Neutrophil (primary cell): Measurements from ENCODE around the gene ANKRD44.
A peak's percentile ranks its signal among the peaks of the same experiment; 100 is the strongest.

Experiments used
- H3K27ac ChIP-seq: fragments of 200-600 bp; sonication (generic); 2 replicates; pipeline ENCODE4 v1.5.1; 2016; ENCODE audit warnings: mild to moderate bottlenecking, moderate library complexity
- H3K27me3 ChIP-seq: fragments of 200-600 bp; sonication (generic); 2 replicates; pipeline ENCODE4 v1.6.0; 2016; ENCODE audit warnings: mild to moderate bottlenecking
- H3K36me3 ChIP-seq: fragments of 200-600 bp; sonication (generic); 2 replicates; pipeline ENCODE4 v1.5.1; 2017
- H3K4me1 ChIP-seq, 2 experiments: fragments of 200-600 bp in 1 of 2; sonication (generic) in 1 of 2; 1 replicate in 1 of 2; 2 replicates in 1 of 2; pipeline versions ENCODE4 v1.5.1 to v1.6.1; 2013 to 2016; ENCODE audit warnings: low read depth in 1 of 2, low read length in 1 of 2, mild to moderate bottlenecking in 1 of 2, moderate library complexity in 1 of 2; ENCODE audit not compliant: control insufficient read depth in 1 of 2, insufficient read depth in 1 of 2
- H3K4me3 ChIP-seq, 2 experiments: fragments of 200-600 bp in 1 of 2; sonication (generic) in 1 of 2; 1 replicate in 1 of 2; 2 replicates in 1 of 2; pipeline ENCODE4 v1.5.1; 2013 to 2016; ENCODE audit warnings: low read depth in 1 of 2, low read length in 1 of 2, mild to moderate bottlenecking in 1 of 2, moderate library complexity in 1 of 2
- H3K9me3 ChIP-seq: fragments of 200-600 bp; sonication (generic); 2 replicates; pipeline ENCODE4 v1.5.1; 2016
- CTCF ChIP-seq: fragments of 200-600 bp; sonication (generic); IDR thresholded peaks from 2 replicates; pipeline ENCODE4 v1.5.1; 2016; ENCODE audit warnings: antibody characterized with exemption

Gene ANKRD44

DNA sequence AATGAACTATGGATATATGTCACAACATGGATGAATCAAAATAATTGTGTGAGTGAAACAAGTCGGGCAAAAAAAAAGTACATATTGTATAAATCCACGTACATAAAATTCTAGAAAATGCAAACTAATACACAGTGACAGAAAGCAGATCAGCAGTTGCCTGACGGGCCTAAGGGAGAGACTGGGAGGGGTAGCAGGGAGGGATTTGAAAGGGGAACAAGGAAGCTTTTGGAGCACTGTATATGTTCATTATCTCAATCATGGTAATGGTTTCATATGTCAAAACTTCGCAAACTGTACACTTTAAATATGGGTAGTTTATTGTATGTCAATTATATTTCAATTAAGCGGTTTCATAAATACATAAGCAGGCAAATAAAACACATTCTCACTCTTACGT is 153.8 kb downstream of the ANKRD44 start:
- H3K27ac ChIP-seq: no peak overlapping the region
- H3K4me1 ChIP-seq: peaks cover 36 to 42% of the 10 kb centered on the region in 2 experiments
- TF ChIP-seq CTCF: no peak
- no peaks in the 10 kb centered on the region for H3K36me3 ChIP-seq
- H3K4me3 ChIP-seq: no peak overlapping the region
- no peaks in the 10 kb centered on the region for H3K9me3 ChIP-seq
- no peaks in the 10 kb centered on the region for H3K27me3 ChIP-seq

DNA sequence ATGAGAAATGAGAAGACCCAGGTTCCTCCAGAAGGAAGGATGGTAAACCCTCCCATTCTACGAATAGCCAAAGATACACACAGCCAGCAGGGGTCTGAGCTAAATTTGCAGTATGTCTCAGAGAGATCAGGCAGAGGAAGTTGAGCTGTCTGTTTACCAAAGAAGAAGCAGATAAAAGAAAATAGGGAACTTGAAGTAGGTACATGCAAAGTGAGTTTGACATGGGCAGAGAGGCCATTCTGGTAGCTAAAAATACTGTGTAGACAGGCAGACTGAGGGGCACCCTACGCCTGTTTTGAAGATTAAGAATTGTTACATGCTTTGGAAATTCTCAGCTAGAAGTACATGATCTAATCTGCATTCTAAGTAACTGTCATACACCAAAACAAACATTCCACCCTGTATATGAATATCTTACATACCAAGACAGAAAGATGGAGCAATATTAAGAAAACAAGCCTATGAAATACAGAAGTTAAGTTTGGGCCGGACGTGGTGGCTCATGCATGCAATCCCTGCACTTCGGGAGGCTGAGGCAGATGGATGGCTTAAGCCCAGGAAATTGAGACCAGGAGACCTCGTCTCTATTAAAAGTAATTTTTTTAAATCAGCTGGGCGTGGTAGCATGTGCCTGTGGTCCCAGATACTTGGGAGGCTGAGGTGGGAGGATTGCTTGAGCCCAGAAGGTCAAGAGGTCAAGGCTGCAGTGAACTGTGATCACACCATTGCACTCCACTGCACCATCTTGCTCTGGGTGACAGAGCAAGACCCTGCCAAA is 157.9 kb downstream of the ANKRD44 start:
- peak; percentile 39 for TF ChIP-seq CTCF
- H3K4me1 ChIP-seq: peaks cover 44 to 57% of the 10 kb centered on the region in 2 experiments
- H3K27me3 ChIP-seq: no peaks in the 10 kb centered on the region
- no peaks in the 10 kb centered on the region for H3K9me3 ChIP-seq
- H3K36me3 ChIP-seq: no peaks in the 10 kb centered on the region
- peak overlapping the region; percentile 47 to 53 for H3K4me3 ChIP-seq
- peak overlapping the region; percentile 88 for H3K27ac ChIP-seq

DNA sequence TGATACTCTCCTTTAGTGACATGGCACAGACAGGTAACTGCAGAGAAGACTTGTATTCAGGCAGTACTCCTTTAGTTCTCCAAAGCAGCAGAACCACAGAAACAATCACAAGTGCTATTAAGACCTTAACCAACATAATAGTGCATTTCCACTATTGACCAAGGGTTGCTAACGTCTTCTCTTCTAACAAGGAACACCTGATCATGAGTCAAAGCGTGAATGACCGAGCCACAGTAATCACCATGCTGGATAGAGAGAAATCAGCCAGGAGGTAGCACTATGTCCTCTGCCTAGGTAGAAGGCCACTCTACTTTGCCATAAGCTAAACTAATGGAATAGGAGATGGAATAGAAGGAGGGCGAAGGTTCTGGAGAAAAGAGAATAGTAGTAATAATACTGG is 161.0 kb downstream of the ANKRD44 start:
- Histone ChIP-seq H3K27ac (peak overlapping the region; percentile 46), H3K27me3 (no peaks in the 10 kb centered on the region), H3K9me3 (no peaks in the 10 kb centered on the region), H3K36me3 (peaks cover 10% of the 10 kb centered on the region), H3K4me1 (peaks cover 67 to 70% of the 10 kb centered on the region in 2 experiments), H3K4me3 (no peak overlapping the region)
- no peak for TF ChIP-seq CTCF

GRCh38 chr2:197148401-197148800 is 162.2 kb downstream of the ANKRD44 start:
- Histone ChIP-seq H3K27ac (no peak overlapping the region), H3K4me3 (no peak overlapping the region), H3K27me3 (no peaks in the 10 kb centered on the region), H3K4me1 (peaks cover 66 to 72% of the 10 kb centered on the region in 2 experiments), H3K36me3 (peaks cover 10% of the 10 kb centered on the region), H3K9me3 (no peaks in the 10 kb centered on the region)
- TF ChIP-seq CTCF: no peak

DNA sequence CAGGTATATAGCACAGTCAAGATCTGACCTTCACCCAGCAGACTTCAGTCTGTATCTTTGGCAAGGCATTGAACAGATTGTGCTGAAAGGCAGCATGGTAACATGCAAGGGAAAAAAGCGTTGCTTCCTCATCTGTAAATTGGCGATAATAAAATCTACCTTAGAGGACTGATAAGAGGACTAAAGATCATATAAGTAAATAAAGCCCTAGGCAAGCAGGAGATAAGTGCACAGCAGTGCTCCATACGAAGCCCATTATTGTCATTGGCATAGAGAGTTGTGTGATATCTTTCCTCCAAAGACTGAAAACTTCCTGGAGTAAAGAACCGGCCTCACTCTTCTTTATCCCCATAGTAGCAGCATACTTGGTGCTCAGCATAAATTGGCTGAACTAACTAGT is 162.6 kb downstream of the ANKRD44 start:
- Histone ChIP-seq H3K4me3 (no peak overlapping the region), H3K36me3 (peaks cover 10% of the 10 kb centered on the region), H3K4me1 (peaks cover 61 to 69% of the 10 kb centered on the region in 2 experiments), H3K27ac (peak overlapping the region; percentile 76), H3K27me3 (no peaks in the 10 kb centered on the region), H3K9me3 (no peaks in the 10 kb centered on the region)
- TF ChIP-seq CTCF: no peak
